ENCODE results near the gene PLEKHA5. TPM values are rescaled to one million over a fixed set of nuclear protein-coding genes. Genes with fewer than 3 reads are reported as not detected.
"Not testable (repeated sequence)": the region's sequence is repeated elsewhere in the genome, so short reads cannot be mapped to it uniquely, and the experiment has no call there.

The PLEKHA5 gene
- total RNA-seq, 1 experiment from 2014 or later: 14.0 TPM

DNA sequence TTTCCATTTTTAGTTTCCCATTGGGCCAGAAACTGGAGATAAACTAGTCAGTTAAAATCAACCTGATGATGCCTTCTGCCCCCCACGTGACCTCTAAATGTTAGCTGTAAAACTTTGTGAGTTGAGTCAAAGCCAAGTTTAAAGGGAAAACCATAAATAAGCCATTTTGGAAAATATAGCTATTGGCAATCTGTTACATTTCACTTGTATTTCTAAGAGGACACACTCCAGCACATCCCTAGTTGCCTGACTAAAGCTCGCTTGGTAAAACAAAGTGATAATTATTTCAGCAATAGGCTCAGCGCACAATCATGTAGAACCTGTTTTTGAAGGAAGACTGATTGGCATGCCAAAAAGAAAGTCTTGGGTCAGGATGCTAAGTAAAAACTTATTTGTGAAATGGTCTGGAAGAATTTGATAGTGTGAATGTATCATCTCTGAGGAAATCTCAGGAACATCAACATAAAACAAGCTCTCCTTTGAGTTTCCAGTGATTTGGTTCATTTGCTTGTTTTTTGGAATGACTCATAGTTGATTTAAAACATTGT is 260.6 kb downstream of the PLEKHA5 start:
- H3K27me3 ChIP-seq (replicated peaks; ENCODE audit: insufficient read depth, low read depth, low read length, poor library complexity): no peaks in the 10 kb centered on the region
- TF ChIP-seq EZH2 (IDR thresholded peaks at IDR 0.05; ENCODE audit: borderline replicate concordance, low read depth, low read length, poor library complexity, severe bottlenecking): no peak
- TF ChIP-seq CTCF (conservative IDR thresholded peaks at IDR 0.05; ENCODE audit: low read depth, low read length): no peak
- intact Hi-C loops (cut with micrococcal nuclease; ENCODE audit: unreplicated experiment): no loop called here
- BruUV-seq (replicated peaks): no TSS peak
- no peaks in the 10 kb centered on the region for H3K4me1 ChIP-seq (ENCODE audit: insufficient read depth, low read length, poor library complexity, severe bottlenecking)
- ChIA-PET CTCF (no interaction called here), POLR2A (ENCODE audit: low non-redundant PET) (no interaction called here)
- no peaks in the 10 kb centered on the region for H3K36me3 ChIP-seq (ENCODE audit: insufficient read depth, low read length, poor library complexity, severe bottlenecking)
- H3K9me3 ChIP-seq (ENCODE audit: low read depth, low read length, poor library complexity, severe bottlenecking): no peaks in the 10 kb centered on the region
- DNase-seq (ENCODE audit: low spot score): no peak
- H3K4me3 ChIP-seq (ENCODE audit: low read depth, low read length, poor library complexity, severe bottlenecking): no peak overlapping the region
- no peak overlapping the region for H3K27ac ChIP-seq (ENCODE audit: low read depth, low read length, poor library complexity, severe bottlenecking)

- H3K27me3 ChIP-seq (replicated peaks; ENCODE audit: insufficient read depth, low read depth, low read length, poor library complexity); CTCF ChIA-PET; H3K27ac ChIP-seq (ENCODE audit: low read depth, low read length, poor library complexity, severe bottlenecking); DNase-seq (ENCODE audit: low spot score); BruUV-seq (replicated peaks); H3K4me1 ChIP-seq (ENCODE audit: insufficient read depth, low read length, poor library complexity, severe bottlenecking); H3K9me3 ChIP-seq (ENCODE audit: low read depth, low read length, poor library complexity, severe bottlenecking); intact Hi-C loops (cut with micrococcal nuclease; ENCODE audit: unreplicated experiment); POLR2A ChIA-PET (ENCODE audit: low non-redundant PET); H3K36me3 ChIP-seq (ENCODE audit: insufficient read depth, low read length, poor library complexity, severe bottlenecking); H3K4me3 ChIP-seq (ENCODE audit: low read depth, low read length, poor library complexity, severe bottlenecking): not testable (repeated sequence)
Observed at GRCh38 chr12:19392644-19393043, 263.1 kb downstream of the PLEKHA5 start.

GRCh38 chr12:19394385-19394784 is 264.9 kb downstream of the PLEKHA5 start:
- no peaks in the 10 kb centered on the region for H3K36me3 ChIP-seq (ENCODE audit: insufficient read depth, low read length, poor library complexity, severe bottlenecking)
- TF ChIP-seq EZH2 (IDR thresholded peaks at IDR 0.05; ENCODE audit: borderline replicate concordance, low read depth, low read length, poor library complexity, severe bottlenecking): no peak
- TF ChIP-seq CTCF (conservative IDR thresholded peaks at IDR 0.05; ENCODE audit: low read depth, low read length): no peak
- ChIA-PET POLR2A (ENCODE audit: low non-redundant PET) (no interaction called here), CTCF (interaction anchor here (0.7 kb wide), 1 partner anchor 1325 kb away, joined by 3 read pairs; no protein-coding TSS in a partner anchor)
- no peaks in the 10 kb centered on the region for H3K9me3 ChIP-seq (ENCODE audit: low read depth, low read length, poor library complexity, severe bottlenecking)
- no peaks in the 10 kb centered on the region for H3K27me3 ChIP-seq (replicated peaks; ENCODE audit: insufficient read depth, low read depth, low read length, poor library complexity)
- H3K4me3 ChIP-seq (ENCODE audit: low read depth, low read length, poor library complexity, severe bottlenecking): no peak overlapping the region
- DNase-seq (ENCODE audit: low spot score): no peak
- intact Hi-C loops (cut with micrococcal nuclease; ENCODE audit: unreplicated experiment): no loop called here
- H3K4me1 ChIP-seq (ENCODE audit: insufficient read depth, low read length, poor library complexity, severe bottlenecking): no peaks in the 10 kb centered on the region
- BruUV-seq (replicated peaks): no TSS peak
- no peak overlapping the region for H3K27ac ChIP-seq (ENCODE audit: low read depth, low read length, poor library complexity, severe bottlenecking)

DNA sequence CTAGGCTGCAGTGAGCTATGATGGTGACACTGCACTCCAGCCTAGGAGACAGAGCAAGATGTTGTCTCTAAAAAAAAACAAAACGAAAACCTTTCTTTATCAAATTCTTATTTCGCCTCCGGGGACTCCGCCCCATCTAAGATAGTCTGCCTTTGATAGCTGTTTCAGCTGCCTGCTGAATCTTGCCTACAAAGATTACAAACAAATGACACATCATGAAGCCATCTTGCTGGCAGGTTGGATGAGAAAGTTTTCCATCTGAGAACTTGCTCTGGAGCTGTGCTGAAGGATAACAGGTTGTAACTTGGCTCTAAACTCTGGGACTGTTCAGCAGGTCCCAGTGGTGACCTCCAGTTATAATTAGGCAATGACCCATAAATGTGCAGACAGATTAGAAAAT is 268.0 kb downstream of the PLEKHA5 start:
- no TSS peak for BruUV-seq (replicated peaks)
- POLR2A ChIA-PET (ENCODE audit: low non-redundant PET): no interaction called here
- CTCF ChIA-PET: interaction anchor here (0.7 kb wide), 1 partner anchor 15 kb away, joined by 3 read pairs; no protein-coding TSS in a partner anchor

More for the DNA sequence above, 268.0 kb downstream of the PLEKHA5 start:
- Histone ChIP-seq H3K27ac (ENCODE audit: low read depth, low read length, poor library complexity, severe bottlenecking) (no peak overlapping the region), H3K9me3 (ENCODE audit: low read depth, low read length, poor library complexity, severe bottlenecking) (no peaks in the 10 kb centered on the region), H3K4me1 (ENCODE audit: insufficient read depth, low read length, poor library complexity, severe bottlenecking) (no peaks in the 10 kb centered on the region), H3K4me3 (ENCODE audit: low read depth, low read length, poor library complexity, severe bottlenecking) (no peak overlapping the region), H3K36me3 (ENCODE audit: insufficient read depth, low read length, poor library complexity, severe bottlenecking) (no peaks in the 10 kb centered on the region), H3K27me3 (replicated peaks; ENCODE audit: insufficient read depth, low read depth, low read length, poor library complexity) (no peaks in the 10 kb centered on the region)
- intact Hi-C loops (cut with micrococcal nuclease; ENCODE audit: unreplicated experiment): no loop called here
- no peak for DNase-seq (ENCODE audit: low spot score)
- no peak for TF ChIP-seq CTCF (conservative IDR thresholded peaks at IDR 0.05; ENCODE audit: low read depth, low read length)
- no peak for TF ChIP-seq EZH2 (IDR thresholded peaks at IDR 0.05; ENCODE audit: borderline replicate concordance, low read depth, low read length, poor library complexity, severe bottlenecking)

Data from A673 (cell line).